Heart left ventricle (tissue), 13 donors: Measurements from ENCODE around the gene CGB3.
A peak's percentile ranks its signal among the peaks of the same experiment; 100 is the strongest.

Experiments
- CTCF ChIP-seq, 12 donors: fragments of 200-600 bp; sonication (generic) in 4 of 12; IDR thresholded peaks; one replicate each; pipeline versions ENCODE4 v1.5.0 to v1.8.0; 2018 to 2022; ENCODE audit warnings: antibody characterized with exemption in 12 of 12, mild to moderate bottlenecking in 5 of 12
- POLR2A ChIP-seq, 2 donors: fragments of 450-650 bp; IDR thresholded peaks; one replicate each; pipeline ENCODE4 v1.6.1; 2017; ENCODE audit warnings: antibody characterized with exemption in 2 of 2, mild to moderate bottlenecking in 2 of 2, moderate library complexity in 2 of 2
- donor health status: ischemic (EF 13 %, LVEDD 7.1; RV severe dilation, severe dysfunction).
- donor health status: DM: no; HTN: yes; CAD: no.
- donor health status: DM: no; HTN: no; CAD: no.
- donor health status: ischemic (EF 25% LVEDD 6.9; RV normal size, moderate dysfunction).
- donor health status: ischemic (EF 25% LVEDD 5.7; RV mildly dilated, moderate dysfunction).
- donor health status: ischemic (EF 35%, LVEDD 5.7; RV mildly dilated, moderate dysfunction).
- donor health status: nonischemic (EF 11% LVEDD 7.7; RV severe dilation, severe dysfunction).
- donor health status: DM: yes; HTN: yes; CAD: no.
- donor health status: PGD.
- donor health status: ischemic (EF 29% LVEDD 5.4; RV normal size, mild dysfunction).
- donor health status: nonischemic (EF 23%, LVEDD 6.1; RV moderate dilation, normal function).

GRCh38 chr19:48989701-48990291, 34.3 kb downstream of the CGB3 start:
- TF ChIP-seq CTCF (IDR thresholded peaks at IDR 0.05) = no peak
- peak in 1 of 2 donors; percentile 22 for TF ChIP-seq POLR2A (IDR thresholded peaks at IDR 0.05)
